Measurements from ENCODE around the gene ZNF710. TPM values are rescaled to one million over a fixed set of nuclear protein-coding genes. Genes with fewer than 3 reads are reported as not detected.

Gene ZNF710
- total RNA-seq, 2 donors from 2014 or later: 18.1 to 34.5 TPM

DNA sequence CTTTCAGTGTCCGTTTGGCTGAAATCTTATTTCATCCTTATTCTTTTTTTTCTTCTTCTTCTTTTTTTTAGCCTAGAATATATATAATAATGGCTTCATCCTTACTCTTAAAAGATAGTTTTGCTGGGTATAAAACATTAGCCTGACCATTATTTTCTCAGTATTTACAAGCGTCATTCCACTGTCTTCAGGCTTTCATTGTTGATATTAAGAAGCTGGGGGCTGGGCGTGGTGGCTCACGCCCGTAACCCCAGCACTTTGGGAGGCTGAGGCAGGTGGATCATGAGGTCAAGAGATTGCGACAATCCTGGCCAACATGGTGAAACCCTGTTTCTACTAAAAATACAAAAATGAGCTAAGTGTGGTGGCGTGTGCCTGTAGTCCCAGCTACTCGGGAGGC, 10.6 kb downstream of the ZNF710 start:
- H3K4me3 ChIP-seq: no peak overlapping the region
- H3K27ac ChIP-seq: no peak overlapping the region
- H3K36me3 ChIP-seq (replicated peaks in 1 of 2; ENCODE audit: insufficient read depth in 1 of 2, low read depth in 2 of 2): no peaks in the 10 kb centered on the region
- intact Hi-C loops (cut with DNase I): no loop called here
- ATAC-seq: no peak
- TF ChIP-seq POLR2A (IDR thresholded peaks at IDR 0.05): no peak
- TF ChIP-seq, protein P1, sequence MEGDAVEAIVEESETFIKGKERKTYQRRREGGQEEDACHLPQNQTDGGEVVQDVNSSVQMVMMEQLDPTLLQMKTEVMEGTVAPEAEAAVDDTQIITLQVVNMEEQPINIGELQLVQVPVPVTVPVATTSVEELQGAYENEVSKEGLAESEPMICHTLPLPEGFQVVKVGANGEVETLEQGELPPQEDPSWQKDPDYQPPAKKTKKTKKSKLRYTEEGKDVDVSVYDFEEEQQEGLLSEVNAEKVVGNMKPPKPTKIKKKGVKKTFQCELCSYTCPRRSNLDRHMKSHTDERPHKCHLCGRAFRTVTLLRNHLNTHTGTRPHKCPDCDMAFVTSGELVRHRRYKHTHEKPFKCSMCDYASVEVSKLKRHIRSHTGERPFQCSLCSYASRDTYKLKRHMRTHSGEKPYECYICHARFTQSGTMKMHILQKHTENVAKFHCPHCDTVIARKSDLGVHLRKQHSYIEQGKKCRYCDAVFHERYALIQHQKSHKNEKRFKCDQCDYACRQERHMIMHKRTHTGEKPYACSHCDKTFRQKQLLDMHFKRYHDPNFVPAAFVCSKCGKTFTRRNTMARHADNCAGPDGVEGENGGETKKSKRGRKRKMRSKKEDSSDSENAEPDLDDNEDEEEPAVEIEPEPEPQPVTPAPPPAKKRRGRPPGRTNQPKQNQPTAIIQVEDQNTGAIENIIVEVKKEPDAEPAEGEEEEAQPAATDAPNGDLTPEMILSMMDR (IDR thresholded peaks at IDR 0.05): no peak
- 93 to 95% methylated on average over 8 of the region's 8 CpGs for WGBS, 2 donors
- H3K4me1 ChIP-seq: peaks cover 17% of the 10 kb centered on the region
- DNase-seq: no peak
- no peaks in the 10 kb centered on the region for H3K9me3 ChIP-seq
- H3K27me3 ChIP-seq: no peaks in the 10 kb centered on the region

DNA sequence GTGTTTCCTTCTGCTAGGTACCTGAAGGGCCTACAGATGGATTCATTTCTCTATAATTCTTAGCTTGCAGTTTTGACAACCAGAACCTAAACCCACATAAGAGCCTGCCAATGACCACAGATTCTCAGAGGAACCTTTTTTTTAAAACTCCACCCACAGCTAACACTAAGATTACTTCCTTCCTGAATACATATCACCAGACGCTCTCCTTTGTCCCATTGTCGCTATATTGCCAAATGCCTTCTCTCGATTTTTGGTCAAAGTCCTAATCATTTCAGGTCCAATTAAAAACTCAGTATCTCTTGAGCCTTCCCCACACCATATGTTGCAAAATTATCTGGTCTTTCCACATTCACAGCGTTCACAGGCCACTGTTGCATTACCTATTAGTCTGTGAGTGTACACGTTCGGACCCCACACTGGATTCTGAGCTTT, 12.4 kb downstream of the ZNF710 start:
- 73 to 78% methylated on average over 6 of the region's 6 CpGs for WGBS, 2 donors
- no peaks in the 10 kb centered on the region for H3K9me3 ChIP-seq
- no peak for DNase-seq
- TF ChIP-seq, protein P1 (IDR thresholded peaks at IDR 0.05): no peak
- no peak for TF ChIP-seq POLR2A (IDR thresholded peaks at IDR 0.05)
- H3K27ac ChIP-seq: no peak overlapping the region
- no peaks in the 10 kb centered on the region for H3K36me3 ChIP-seq (replicated peaks in 1 of 2; ENCODE audit: insufficient read depth in 1 of 2, low read depth in 2 of 2)
- ATAC-seq: no peak
- no peaks in the 10 kb centered on the region for H3K27me3 ChIP-seq
- H3K4me3 ChIP-seq: no peak overlapping the region
- intact Hi-C loops (cut with DNase I): no loop called here
- peaks cover 12% of the 10 kb centered on the region for H3K4me1 ChIP-seq

DNA sequence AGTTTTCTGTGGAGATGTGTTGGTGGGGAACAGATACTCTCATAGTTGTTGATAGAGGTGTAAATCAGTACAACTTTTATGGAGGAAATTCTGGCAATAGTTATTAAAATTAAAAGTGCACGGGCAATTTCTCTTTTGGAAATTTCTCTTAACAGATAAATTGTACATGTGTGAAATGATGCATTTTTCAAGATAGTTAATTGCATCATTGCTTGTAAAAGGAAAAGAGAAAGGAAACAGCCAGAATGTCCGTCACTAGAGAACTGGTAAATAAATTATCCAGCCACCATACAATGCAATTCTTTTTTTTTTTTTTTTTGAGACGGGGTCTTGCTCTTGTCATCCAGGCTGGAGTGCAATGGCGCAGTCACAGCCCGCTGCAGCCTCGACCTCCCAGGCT, 14.2 kb downstream of the ZNF710 start:
- TF ChIP-seq, protein P1 (IDR thresholded peaks at IDR 0.05): no peak
- no peak for TF ChIP-seq POLR2A (IDR thresholded peaks at IDR 0.05)
- no peak for DNase-seq
- no peak for ATAC-seq
- H3K4me1 ChIP-seq: peaks cover 24% of the 10 kb centered on the region
- H3K36me3 ChIP-seq (replicated peaks in 1 of 2; ENCODE audit: insufficient read depth in 1 of 2, low read depth in 2 of 2): no peaks in the 10 kb centered on the region
- no peaks in the 10 kb centered on the region for H3K9me3 ChIP-seq
- H3K27me3 ChIP-seq: no peaks in the 10 kb centered on the region
- no peak overlapping the region for H3K4me3 ChIP-seq
- no peak overlapping the region for H3K27ac ChIP-seq
- intact Hi-C loops (cut with DNase I): no loop called here
- WGBS, 2 donors: 87 to 93% methylated on average over 6 of the region's 6 CpGs

- 92 to 95% methylated on average over 8 of the region's 8 CpGs for WGBS, 2 donors
- Histone ChIP-seq H3K27ac (peak overlapping the region in 1 of 4 donors; percentile 8), H3K27me3 (no peaks in the 10 kb centered on the region), H3K36me3 (replicated peaks in 1 of 2; ENCODE audit: insufficient read depth in 1 of 2, low read depth in 2 of 2) (no peaks in the 10 kb centered on the region), H3K4me1 (peaks cover 24% of the 10 kb centered on the region), H3K4me3 (no peak overlapping the region), H3K9me3 (no peaks in the 10 kb centered on the region)
- intact Hi-C loops (cut with DNase I): no loop called here
- ATAC-seq (no peak), DNase-seq (no peak)
- no peak for TF ChIP-seq POLR2A (IDR thresholded peaks at IDR 0.05)
- TF ChIP-seq, protein P1 (IDR thresholded peaks at IDR 0.05): no peak
Observed at GRCh38 chr15:90015749-90016148, 14.6 kb downstream of the ZNF710 start.

GRCh38 chr15:90016721-90017120, 15.6 kb downstream of the ZNF710 start:
- H3K27ac ChIP-seq: peak overlapping the region in 3 of 4 donors; percentile 16 to 58 (median 51)
- DNase-seq (peak; percentile 25 to 62 (median 32)), ATAC-seq (peak; percentile 62)
- H3K4me3 ChIP-seq: no peak overlapping the region
- intact Hi-C loops (cut with DNase I): no loop called here
- 11 to 23% methylated on average over 4 of the region's 4 CpGs for WGBS, 2 donors
- TF ChIP-seq, protein P1 (IDR thresholded peaks at IDR 0.05): no peak
- TF ChIP-seq POLR2A (IDR thresholded peaks at IDR 0.05): no peak
- no peaks in the 10 kb centered on the region for H3K36me3 ChIP-seq (replicated peaks in 1 of 2; ENCODE audit: insufficient read depth in 1 of 2, low read depth in 2 of 2)
- no peaks in the 10 kb centered on the region for H3K27me3 ChIP-seq
- peaks cover 24% of the 10 kb centered on the region for H3K4me1 ChIP-seq
- H3K9me3 ChIP-seq: no peaks in the 10 kb centered on the region
